Activated CD8-positive, alpha-beta memory T cell treated with anti-CD3 and anti-CD28 coated beads, Interleukin-2, amount 50 U/mL, for 4 hours (primary cell): Measurements from ENCODE around the gene MUC15.

Source experiments
- DNase-seq: peaks from one replicate; pipeline ENCODE4 v3.0.0-alpha.2; 2020

Gene MUC15

GRCh38 chr11:26573896-26574295, 1.8 kb upstream of the MUC15 start:
- DNase-seq: no peak

GRCh38 chr11:26572770-26573402, 823 bp upstream of the MUC15 start:
- DNase-seq: no peak

DNA sequence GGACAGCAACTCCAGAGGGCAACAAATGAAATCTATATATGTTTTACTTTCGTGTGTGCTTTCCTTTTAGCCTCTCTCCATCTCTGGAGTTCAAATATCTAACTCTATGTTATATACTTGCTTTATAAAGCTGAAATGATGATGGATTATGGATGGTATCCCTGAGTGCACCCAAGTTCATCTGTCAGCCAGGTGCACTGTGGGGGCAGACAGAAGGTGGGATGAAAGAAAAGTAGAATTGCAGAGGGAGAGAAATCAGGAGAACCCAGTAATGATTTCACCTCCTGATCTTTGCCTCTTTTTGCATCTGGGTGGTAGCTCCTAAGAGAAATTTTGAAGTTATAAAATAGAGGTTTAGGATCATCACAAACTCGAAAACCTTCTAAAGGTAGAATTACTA, 2.4 kb downstream of the MUC15 start:
- no peak for DNase-seq

GRCh38 chr11:26558190-26558589, 13.9 kb downstream of the MUC15 start:
- no peak for DNase-seq

- DNase-seq: no peak
These were observed 14.4 kb downstream of the MUC15 start for GRCh38 chr11:26557666-26558065.

GRCh38 chr11:26556582-26556981, 15.5 kb downstream of the MUC15 start:
- no peak for DNase-seq

DNA sequence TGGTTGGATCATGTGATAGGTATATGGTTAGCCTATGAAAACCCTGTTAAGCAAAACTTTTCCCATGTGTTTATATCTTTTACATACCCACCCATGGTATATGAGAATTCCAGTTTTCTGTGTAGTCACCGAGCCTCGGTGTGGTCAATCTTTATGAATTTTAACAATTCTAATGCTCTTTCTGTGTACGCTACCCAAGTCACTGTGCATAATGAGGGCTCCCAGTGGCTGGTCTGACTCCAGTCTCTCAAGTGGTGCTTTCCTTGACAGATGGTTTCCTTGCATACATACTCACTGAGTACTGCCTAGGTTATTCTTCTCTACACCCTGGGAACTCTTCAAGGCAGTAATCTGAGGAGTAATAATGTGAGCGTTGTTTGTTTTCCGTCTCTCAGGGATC, 17.6 kb downstream of the MUC15 start:
- no peak for DNase-seq

- no peak for DNase-seq
These were observed 18.9 kb downstream of the MUC15 start for GRCh38 chr11:26553182-26553581.

DNA sequence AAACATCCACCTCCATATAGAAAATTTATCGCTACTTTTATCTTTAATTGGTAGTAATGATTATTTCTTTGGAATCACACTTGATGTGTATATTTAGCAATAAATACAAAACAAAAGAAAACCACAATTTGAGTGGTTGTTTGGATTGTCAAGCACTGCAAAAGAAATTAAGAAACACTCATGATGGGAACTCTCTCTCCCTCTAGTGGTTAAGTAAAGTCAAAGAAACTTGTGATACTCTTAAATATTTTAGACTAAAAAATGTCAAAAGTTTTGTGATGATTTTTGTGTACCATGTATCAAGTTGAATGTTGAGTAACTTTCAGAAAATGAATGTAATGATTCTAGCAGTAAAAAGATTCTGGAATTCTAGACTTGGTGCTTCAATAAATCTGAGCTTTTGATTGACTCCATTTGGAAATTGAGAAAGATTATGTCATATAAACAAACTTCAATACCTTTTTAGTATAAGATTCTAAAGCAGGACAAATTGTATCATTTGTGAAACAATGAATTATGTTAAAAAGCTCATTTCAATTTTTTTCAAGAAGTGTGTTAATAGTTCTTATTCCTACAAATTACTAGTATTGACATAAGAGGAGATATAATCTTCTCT, 20.8 kb downstream of the MUC15 start:
- DNase-seq: no peak

DNA sequence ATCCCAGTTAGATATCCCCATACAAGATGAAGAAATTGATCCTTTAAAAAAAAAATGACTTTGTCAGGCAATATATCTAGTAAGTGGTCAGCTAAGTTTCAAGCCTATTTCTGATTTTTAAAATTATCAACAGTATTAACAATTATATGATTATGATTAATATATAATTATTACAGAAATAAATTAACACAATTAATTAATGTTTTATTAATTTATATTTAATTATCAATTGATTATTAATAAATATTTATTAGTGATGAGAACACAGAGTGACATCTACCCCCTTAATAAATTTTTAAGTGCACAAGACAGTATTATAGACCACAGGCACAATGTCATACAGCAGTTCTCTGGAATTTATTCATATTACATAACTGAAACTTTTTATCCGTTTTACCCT, 22.0 kb downstream of the MUC15 start:
- DNase-seq: no peak

- no peak for DNase-seq
These were observed 22.9 kb downstream of the MUC15 start for GRCh38 chr11:26549176-26549575.

GRCh38 chr11:26541870-26542269, 30.2 kb downstream of the MUC15 start:
- no peak for DNase-seq

- no peak for DNase-seq
These were observed 32.5 kb downstream of the MUC15 start for GRCh38 chr11:26539517-26539916.

GRCh38 chr11:26537341-26537740, 34.7 kb downstream of the MUC15 start:
- no peak for DNase-seq

DNA sequence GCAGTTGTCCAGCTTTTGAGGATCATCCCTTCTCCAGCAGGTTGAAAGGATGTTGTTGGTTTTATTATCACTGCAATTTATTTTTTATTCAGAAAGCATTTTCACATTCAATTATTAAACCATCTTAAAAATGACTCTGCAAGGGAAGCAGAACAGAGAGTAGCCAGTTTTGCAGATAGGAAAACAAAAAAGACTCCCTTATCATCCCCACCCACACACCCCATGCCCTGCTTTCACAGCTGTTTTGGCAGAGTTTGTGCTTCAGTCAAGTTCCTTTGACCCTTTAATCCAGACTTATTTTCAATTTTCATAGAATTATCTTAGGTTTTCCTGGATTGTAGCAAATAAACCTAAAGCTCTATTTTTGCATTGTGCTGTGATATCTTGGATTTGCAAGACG, 44.4 kb downstream of the MUC15 start:
- no peak for DNase-seq

- no peak for DNase-seq
These were observed 49.0 kb downstream of the MUC15 start for GRCh38 chr11:26522912-26523610.

- DNase-seq: no peak
These were observed 52.6 kb downstream of the MUC15 start for GRCh38 chr11:26519469-26519868.

- DNase-seq: no peak
These were observed 59.9 kb downstream of the MUC15 start for GRCh38 chr11:26512196-26512595.

DNA sequence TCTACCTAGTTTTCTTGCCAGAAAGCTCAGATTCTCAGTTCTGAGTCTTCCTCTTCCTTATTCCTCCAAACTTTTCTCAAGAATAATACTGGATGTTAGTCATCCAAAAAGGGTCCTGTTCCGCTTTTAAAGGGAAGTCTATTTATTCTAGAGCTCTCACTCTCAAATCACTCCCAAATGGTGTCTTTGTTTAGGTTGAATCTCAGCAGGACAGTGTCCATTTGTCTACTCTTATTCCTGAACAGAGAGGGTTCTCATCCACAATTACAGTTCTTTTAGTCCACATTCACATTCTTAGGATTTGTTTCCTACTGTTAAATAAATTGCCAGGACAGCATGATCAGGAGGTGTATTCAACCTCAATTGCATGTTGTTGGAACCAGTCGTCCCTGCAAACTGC, 61.3 kb downstream of the MUC15 start:
- no peak for DNase-seq

DNA sequence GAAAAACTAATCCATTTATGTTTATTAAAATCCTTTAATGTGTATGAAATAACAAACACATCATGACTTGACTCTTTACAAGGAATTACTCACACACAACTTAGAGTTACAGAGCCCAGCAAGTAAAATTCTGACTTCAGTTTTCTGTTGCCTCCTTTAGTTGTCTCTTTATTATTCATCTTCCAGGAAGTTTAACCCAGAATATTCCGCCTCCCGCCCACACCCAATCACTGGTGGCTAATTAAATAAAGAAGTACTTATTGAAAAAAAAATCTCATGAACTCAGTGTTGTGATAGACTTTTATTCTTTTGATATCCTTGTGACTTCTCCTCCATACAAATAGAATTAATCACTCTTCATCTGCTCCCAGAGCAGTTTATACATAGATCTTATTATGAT, 61.9 kb downstream of the MUC15 start:
- DNase-seq: no peak
